K562 (cell line): ENCODE results near the gene CPEB1. TPM values are rescaled to one million over a fixed set of nuclear protein-coding genes. Genes with fewer than 3 reads are reported as not detected.

ENCODE experiments used
- CHD2 ChIP-seq: IDR thresholded peaks from 2 replicates; pipeline ENCODE4 v1.6.1; 2011; ENCODE audit warnings: low read depth, low read length
- CXXC5 ChIP-seq: fragments of 250-450 bp; sonication (Bioruptor Pico); IDR thresholded peaks from 2 replicates; pipeline ENCODE4 v1.8.0; 2022; ENCODE audit warnings: inconsistent platforms, mild to moderate bottlenecking, moderate library complexity
- E2F8 ChIP-seq: fragments of 450-650 bp; IDR thresholded peaks from 2 replicates; pipeline ENCODE4 v1.7.1; 2018; ENCODE audit warnings: mild to moderate bottlenecking, low read depth; ENCODE audit not compliant: partially characterized antibody
- NONO ChIP-seq, 2 experiments: fragments of 200-400 bp in 1 of 2; fragments of 450-650 bp in 1 of 2; formaldehyde crosslinking in 1 of 2; IDR thresholded peaks; 2 replicates each; pipeline ENCODE4 v1.6.1; 2017; ENCODE audit warnings: low read depth in 2 of 2, mild to moderate bottlenecking in 2 of 2, moderate library complexity in 2 of 2, low read length in 1 of 2
- PHF21A ChIP-seq: fragments of 450-650 bp; IDR thresholded peaks from 2 replicates; pipeline ENCODE4 v1.6.1; 2017; ENCODE audit warnings: low read depth, borderline replicate concordance
- SAP30 ChIP-seq: fragments of 200-600 bp; sonication (generic); IDR thresholded peaks from 2 replicates; pipeline ENCODE4 v1.6.1; 2012; ENCODE audit warnings: borderline replicate concordance, low read depth, mild to moderate bottlenecking, moderate library complexity, low read length, control low read depth, inconsistent platforms; ENCODE audit not compliant: insufficient read depth, poor library complexity, severe bottlenecking
- SIN3B ChIP-seq: fragments of 450-650 bp; IDR thresholded peaks from 2 replicates; pipeline ENCODE4 v1.6.1; 2017; ENCODE audit warnings: low read depth, mild to moderate bottlenecking, moderate library complexity
- STAT6 ChIP-seq: sonication (generic); formaldehyde crosslinking; IDR thresholded peaks from 2 replicates; pipeline ENCODE4 v1.8.1; 2023; ENCODE audit warnings: mild to moderate bottlenecking, missing genetic modification reagents
- ZNF699 ChIP-seq: fragments of 250-450 bp; sonication (Bioruptor Pico); IDR thresholded peaks from 2 replicates; pipeline ENCODE4 v1.8.0; 2021; ENCODE audit warnings: mild to moderate bottlenecking, moderate library complexity; ENCODE audit not compliant: insufficient replicate concordance
- polyA plus RNA-seq, 8 experiments: library from polyadenylated mRNA; depleted of rRNA in 4 of 8; stranded (reverse) in 5 of 8; unstranded in 3 of 8; fragments of >200 nt; fragmentation: Nextera tagmentation in 2 of 8; fragmentation: Illumina TruSeq in 1 of 8; extraction: Ambion mirVana in 2 of 8; extraction: Trizol in 1 of 8; gene quantifications; 2 replicates each; pipeline versions ENCODE4 v1.2.1 to v1.2.3, GENCODE V29; 2011 to 2014; ENCODE audit warnings: inconsistent platforms in 1 of 8, missing spikeins in 1 of 8
- total RNA-seq, 7 experiments: library from RNA; depleted of rRNA in 6 of 7; stranded (reverse); fragments of >200 nt in 6 of 7; fragmentation: Illumina TruSeq in 2 of 7; extraction: Trizol in 2 of 7; gene quantifications; 2 replicates each; pipeline versions ENCODE4 v1.2.1 to v1.2.3, GENCODE V29; 2011 to 2021; ENCODE audit warnings: low replicate concordance in 1 of 7
- TF ChIP-seq, protein P1 (sequence below): fragments of 250-450 bp; sonication (Bioruptor Pico); IDR thresholded peaks from 2 replicates; pipeline ENCODE4 v1.4.0; 2020
- TF ChIP-seq, protein P2 (sequence below): fragments of 150-350 bp; conservative IDR thresholded peaks from 2 replicates; pipeline ENCODE4 v1.6.1; 2014; ENCODE audit warnings: low read length

Gene CPEB1
- total and polyA plus RNA-seq, 9 of the 15 experiments (the other 6 are each of a cell fraction or from before 2014, with no cell fraction given) = 2.2 to 13.4 (median 9.7) TPM

DNA sequence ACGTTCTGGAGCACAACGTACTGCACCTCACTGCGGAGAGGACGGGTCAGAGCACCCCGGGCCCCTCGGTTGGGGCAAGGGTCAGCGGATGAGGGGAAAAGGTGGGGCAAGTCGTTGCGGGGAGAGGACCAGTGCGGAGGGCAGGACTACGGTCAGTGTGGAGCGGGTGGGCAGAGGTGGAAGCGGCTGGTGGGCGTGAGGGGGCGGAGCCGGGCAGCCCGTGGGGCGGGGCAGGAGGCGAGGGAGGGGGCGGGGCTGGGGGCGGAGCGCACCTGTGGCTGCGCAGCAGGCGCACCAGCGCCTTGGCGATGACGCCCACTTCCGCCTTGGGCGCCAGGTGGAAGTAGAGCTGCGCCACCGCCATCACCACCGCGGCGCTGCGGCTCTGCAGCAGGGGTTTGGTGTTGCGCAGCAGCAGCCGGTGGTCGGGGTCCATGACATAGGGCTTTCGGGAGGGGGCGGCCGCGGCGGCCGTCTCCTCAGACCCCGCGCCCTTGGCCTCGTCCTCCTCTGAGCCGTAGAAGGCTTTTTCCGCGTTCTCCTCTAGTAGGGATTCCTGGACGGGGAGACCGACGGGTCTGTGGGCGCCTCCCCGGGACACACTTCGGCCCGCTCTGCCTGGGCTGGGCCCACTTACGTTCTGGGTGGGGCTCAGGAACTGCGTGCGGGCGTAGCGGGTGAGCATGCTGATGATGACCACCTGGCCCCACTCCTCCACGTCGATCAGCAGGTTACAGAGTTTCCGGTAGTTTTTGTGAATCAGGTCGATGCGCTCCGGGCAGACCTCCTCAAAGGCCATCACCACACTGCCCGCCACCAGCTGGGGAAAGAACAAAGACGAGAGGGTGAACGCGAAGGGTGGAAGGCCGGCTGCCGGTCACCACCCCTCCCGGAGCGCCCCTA, 33.3 kb upstream of the CPEB1 start (continued):
- TF ChIP-seq, protein P1, sequence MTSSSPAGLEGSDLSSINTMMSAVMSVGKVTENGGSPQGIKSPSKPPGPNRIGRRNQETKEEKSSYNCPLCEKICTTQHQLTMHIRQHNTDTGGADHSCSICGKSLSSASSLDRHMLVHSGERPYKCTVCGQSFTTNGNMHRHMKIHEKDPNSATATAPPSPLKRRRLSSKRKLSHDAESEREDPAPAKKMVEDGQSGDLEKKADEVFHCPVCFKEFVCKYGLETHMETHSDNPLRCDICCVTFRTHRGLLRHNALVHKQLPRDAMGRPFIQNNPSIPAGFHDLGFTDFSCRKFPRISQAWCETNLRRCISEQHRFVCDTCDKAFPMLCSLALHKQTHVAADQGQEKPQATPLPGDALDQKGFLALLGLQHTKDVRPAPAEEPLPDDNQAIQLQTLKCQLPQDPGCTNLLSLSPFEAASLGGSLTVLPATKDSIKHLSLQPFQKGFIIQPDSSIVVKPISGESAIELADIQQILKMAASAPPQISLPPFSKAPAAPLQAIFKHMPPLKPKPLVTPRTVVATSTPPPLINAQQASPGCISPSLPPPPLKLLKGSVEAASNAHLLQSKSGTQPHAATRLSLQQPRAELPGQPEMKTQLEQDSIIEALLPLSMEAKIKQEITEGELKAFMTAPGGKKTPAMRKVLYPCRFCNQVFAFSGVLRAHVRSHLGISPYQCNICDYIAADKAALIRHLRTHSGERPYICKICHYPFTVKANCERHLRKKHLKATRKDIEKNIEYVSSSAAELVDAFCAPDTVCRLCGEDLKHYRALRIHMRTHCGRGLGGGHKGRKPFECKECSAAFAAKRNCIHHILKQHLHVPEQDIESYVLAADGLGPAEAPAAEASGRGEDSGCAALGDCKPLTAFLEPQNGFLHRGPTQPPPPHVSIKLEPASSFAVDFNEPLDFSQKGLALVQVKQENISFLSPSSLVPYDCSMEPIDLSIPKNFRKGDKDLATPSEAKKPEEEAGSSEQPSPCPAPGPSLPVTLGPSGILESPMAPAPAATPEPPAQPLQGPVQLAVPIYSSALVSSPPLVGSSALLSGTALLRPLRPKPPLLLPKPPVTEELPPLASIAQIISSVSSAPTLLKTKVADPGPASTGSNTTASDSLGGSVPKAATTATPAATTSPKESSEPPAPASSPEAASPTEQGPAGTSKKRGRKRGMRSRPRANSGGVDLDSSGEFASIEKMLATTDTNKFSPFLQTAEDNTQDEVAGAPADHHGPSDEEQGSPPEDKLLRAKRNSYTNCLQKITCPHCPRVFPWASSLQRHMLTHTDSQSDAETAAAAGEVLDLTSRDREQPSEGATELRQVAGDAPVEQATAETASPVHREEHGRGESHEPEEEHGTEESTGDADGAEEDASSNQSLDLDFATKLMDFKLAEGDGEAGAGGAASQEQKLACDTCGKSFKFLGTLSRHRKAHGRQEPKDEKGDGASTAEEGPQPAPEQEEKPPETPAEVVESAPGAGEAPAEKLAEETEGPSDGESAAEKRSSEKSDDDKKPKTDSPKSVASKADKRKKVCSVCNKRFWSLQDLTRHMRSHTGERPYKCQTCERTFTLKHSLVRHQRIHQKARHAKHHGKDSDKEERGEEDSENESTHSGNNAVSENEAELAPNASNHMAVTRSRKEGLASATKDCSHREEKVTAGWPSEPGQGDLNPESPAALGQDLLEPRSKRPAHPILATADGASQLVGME = no peak
- TF ChIP-seq PHF21A (no peak), SIN3B (peak; percentile 27; the same call in 1 of the 2 replicates), ZNF699 (CRISPR knock-in tag) (no peak), SAP30 (peak; percentile 47), NONO (IDR thresholded peaks at IDR 0.05; ENCODE audit: low read depth in 2 of 2, low read length in 1 of 2) (peak; percentile 21 to 61; a peak in 2 of 4 replicates), E2F8 (peak; percentile 18), STAT6 (CRISPR knock-in tag) (0 out of 2 replicates have a peak, but pooled peaks have one; percentile 59), CHD2 (no peak), CXXC5 (CRISPR knock-in tag) (peak; percentile 77)
- TF ChIP-seq, protein P2, sequence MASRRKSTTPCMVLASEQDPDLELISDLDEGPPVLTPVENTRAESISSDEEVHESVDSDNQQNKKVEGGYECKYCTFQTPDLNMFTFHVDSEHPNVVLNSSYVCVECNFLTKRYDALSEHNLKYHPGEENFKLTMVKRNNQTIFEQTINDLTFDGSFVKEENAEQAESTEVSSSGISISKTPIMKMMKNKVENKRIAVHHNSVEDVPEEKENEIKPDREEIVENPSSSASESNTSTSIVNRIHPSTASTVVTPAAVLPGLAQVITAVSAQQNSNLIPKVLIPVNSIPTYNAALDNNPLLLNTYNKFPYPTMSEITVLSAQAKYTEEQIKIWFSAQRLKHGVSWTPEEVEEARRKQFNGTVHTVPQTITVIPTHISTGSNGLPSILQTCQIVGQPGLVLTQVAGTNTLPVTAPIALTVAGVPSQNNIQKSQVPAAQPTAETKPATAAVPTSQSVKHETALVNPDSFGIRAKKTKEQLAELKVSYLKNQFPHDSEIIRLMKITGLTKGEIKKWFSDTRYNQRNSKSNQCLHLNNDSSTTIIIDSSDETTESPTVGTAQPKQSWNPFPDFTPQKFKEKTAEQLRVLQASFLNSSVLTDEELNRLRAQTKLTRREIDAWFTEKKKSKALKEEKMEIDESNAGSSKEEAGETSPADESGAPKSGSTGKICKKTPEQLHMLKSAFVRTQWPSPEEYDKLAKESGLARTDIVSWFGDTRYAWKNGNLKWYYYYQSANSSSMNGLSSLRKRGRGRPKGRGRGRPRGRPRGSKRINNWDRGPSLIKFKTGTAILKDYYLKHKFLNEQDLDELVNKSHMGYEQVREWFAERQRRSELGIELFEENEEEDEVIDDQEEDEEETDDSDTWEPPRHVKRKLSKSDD = no peak
